Measurements from ENCODE around the gene SLC9B2. TPM values are rescaled to one million over a fixed set of nuclear protein-coding genes. Genes with fewer than 3 reads are reported as not detected.

Gene SLC9B2, protein sequence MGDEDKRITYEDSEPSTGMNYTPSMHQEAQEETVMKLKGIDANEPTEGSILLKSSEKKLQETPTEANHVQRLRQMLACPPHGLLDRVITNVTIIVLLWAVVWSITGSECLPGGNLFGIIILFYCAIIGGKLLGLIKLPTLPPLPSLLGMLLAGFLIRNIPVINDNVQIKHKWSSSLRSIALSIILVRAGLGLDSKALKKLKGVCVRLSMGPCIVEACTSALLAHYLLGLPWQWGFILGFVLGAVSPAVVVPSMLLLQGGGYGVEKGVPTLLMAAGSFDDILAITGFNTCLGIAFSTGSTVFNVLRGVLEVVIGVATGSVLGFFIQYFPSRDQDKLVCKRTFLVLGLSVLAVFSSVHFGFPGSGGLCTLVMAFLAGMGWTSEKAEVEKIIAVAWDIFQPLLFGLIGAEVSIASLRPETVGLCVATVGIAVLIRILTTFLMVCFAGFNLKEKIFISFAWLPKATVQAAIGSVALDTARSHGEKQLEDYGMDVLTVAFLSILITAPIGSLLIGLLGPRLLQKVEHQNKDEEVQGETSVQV
- 11.8 TPM for polyA plus RNA-seq (ENCODE audit: insufficient read length)

DNA sequence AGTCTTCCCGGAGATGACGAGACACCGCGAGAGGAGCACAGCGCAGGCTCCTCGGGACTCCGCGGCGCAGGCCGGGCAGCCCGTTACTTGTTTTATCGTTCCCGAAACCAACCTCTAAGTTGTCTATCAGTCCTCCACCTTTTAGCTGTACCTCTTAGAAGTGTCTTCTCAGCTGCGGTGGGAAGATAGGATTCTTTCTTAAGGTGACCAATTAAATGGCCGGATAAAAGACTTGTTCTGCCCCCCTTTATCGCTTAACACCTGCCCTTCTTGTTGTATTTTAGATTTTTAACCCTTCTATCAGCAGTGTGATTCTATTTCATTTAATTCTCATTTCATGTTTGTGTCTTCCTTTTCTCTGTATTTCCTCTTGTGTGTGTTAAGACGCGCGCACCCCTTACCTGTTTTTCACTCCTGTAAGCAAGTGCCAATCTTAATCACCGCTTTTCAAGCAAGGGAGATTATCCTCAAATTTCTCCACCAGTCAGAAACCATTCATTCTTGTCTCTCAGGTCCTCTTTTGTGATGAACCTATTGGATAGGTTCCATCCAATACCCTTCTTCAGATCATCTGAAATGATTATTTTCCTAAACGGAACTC, at the start of gene SLC9B2:
Gene SLC9B2, minus strand, starts transcription at position 15 of the 601 bp plus-strand sequence. CDS start 9,211 bp downstream, outside the sequence.
- DNase-seq (ENCODE audit: low read depth), result no peak

DNA sequence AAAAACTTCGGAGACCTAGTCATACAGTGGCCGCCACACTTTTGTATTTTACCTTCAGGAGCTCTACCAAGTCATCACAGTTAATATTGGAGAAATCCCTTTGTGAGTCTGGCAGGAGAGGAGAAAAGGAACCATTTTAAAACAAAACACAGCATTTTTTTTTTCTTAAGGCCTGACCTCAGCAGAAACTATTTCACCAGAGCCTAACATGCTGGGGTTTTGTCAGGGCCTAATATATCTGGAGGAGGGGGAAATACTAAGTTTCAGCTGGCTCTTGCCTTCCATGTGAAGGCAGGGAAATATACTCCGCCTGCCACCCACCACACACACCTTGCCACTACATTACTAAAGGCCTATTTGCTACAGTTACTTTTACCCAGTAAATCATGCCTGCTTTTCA, 49.6 kb upstream of the SLC9B2 start:
- no peak for DNase-seq (ENCODE audit: low read depth)

DNA sequence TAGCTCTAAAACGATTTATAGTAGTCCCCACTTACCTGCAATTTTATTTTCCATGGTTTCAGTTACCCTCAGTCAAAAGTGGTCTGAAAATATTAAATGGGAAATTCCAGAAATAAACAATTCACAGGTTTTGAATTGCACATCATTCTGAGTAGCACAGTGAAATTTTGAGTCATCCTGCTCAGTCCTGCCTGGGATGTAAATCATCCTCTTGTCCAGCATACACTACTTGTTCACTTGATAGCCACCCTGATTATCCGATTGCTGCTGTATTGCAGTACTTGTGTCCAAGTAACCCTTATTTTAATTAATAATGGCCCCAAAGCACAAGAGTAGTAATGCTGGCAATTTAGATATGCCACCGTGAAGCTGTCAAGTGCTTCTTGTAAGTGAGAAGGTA, 46.6 kb upstream of the SLC9B2 start:
- no peak for DNase-seq (ENCODE audit: low read depth)

DNA sequence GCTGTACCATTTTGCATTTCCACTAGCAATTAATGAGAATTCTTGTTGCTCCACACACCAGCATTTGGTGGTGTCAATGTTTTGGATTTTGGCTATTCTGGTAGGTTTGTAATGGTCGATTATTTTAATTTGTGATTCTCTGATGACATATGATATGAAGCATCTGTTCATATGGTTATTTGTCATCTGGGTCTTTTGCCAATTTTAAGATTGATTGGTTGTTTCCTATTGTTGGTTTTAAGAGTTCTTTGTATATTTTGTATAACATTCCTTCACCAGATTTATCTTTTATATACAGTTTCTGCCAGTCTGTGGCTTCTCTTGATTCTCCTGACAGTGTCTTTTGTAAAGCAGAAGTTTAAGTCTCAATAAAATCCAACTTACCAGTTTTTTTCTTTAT, 41.6 kb upstream of the SLC9B2 start:
- no peak for DNase-seq (ENCODE audit: low read depth)

DNA sequence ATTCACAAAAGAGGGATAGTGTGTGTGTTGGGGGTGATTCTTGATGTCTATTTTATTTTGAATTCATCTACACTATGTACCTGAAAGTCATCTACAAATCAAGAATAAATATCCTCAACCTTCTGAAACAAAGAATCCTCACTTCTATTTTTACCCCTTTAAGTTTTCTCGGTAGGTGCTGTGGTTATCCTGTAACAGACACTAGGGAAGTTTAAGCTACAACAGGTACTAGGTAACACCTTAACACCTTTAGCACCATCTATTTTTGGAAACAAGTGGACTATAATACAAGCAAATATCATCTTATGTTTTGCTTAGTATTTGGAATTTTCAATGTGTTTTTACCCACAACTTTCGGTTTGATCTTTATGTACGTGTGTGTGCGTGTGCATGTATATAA, 35.0 kb upstream of the SLC9B2 start:
- no peak for DNase-seq (ENCODE audit: low read depth)

- no peak for DNase-seq (ENCODE audit: low read depth)
Measured at GRCh38 chr4:103108542-103108941, 32.0 kb upstream of the SLC9B2 start.

- no peak for DNase-seq (ENCODE audit: low read depth)
Measured at GRCh38 chr4:103105558-103106356, 29.2 kb upstream of the SLC9B2 start.

GRCh38 chr4:103104886-103105285, 28.3 kb upstream of the SLC9B2 start:
- no peak for DNase-seq (ENCODE audit: low read depth)

DNA sequence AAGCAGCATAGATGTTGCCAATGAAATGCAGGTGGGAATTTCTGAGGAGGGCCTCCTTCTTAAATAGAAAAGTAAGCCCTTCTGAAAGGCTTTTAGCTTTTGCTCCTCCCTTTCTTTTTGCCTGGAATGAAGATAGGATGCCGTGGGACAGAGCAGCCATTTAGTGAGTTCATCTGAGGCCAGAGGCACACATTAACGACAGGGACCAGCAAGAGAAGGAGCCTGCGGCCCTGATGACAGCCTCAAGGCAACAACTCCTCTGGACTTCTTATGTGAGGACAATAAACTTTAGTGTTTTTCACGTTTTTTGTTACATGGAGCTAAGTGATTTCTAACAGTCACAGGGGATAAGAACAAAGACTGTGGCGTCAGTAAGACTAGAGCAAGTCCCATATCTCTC, 24.1 kb upstream of the SLC9B2 start:
- no peak for DNase-seq (ENCODE audit: low read depth)

GRCh38 chr4:103099691-103100392, 23.3 kb upstream of the SLC9B2 start, which contains the start of gene BDH2:
Gene BDH2, minus strand, starts transcription at chr4:103099834. Its CDS starts 3,580 bp downstream, at chr4:103096254.
- DNase-seq (ENCODE audit: low read depth), result peak; percentile 97

GRCh38 chr4:103098756-103099440, 22.3 kb upstream of the SLC9B2 start:
- no peak for DNase-seq (ENCODE audit: low read depth)

GRCh38 chr4:103098341-103098740, 21.8 kb upstream of the SLC9B2 start:
- no peak for DNase-seq (ENCODE audit: low read depth)

DNA sequence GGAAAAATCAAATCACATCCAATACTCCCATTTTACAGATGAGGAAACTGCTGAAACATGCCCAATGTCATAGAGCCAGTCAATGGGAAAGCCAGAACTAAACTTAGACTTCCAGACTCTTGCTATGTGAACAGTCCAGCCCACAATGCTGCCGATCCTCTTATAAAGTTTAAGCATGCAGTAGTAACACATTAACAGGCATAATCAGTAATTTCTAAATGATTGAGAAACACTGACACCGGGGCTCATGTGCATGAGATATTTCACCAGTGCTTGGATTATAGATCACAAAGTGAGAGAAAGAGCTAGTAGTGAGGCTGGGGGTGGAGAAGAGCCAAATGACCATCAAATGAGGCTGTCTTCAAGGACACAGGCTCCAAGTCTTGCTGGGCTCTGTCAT, 20.6 kb upstream of the SLC9B2 start:
- no peak for DNase-seq (ENCODE audit: low read depth)

- DNase-seq (ENCODE audit: low read depth), result no peak
Measured at GRCh38 chr4:103095080-103095479, 18.5 kb upstream of the SLC9B2 start.

DNA sequence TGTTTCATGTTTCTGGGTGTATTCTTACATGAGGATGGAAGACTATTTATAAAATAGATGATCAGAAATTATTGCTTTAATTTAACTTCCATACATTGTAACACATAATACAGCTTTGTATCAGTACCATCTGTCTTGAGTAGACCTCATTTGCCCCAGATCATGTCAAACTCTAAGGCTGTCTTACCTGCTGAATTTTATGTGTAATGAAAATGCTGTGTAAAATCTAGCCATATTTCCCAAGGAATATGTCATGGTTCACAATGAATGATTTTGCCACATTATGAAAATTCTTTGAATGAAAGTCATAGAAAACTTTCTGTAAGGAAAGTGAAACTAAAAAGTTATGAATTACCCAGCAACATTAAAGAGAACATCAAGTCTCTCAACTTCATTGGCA, 15.7 kb upstream of the SLC9B2 start:
- no peak for DNase-seq (ENCODE audit: low read depth)

DNA sequence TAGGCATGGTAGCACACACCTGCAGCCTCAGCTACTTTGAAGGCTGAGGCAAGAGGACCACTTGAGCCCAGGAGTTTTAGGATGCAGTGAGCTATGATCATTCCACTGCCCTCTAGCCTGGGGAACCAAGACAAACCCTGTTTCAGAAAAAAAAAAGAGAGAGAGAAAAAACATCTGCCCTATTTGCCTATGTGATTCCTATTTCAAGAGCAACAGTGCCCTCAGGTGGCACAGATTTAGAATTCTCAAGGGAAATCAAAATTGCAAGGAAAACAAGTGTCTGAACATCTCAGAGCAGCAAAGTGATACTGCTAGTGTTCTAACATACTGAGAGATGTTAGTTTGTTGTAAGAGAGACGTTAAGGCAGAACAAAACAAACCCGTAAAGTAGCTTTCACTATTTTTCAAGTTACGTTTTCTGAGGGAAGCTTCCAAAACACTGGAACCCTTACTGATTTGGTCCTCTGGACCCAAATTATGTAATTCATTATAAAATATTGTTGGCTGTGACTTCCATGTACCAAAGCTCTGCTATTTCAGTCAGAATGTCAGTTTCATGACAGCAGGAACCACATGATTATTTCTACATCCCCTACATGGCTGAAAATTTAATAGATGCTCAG, 15.2 kb upstream of the SLC9B2 start:
- no peak for DNase-seq (ENCODE audit: low read depth)

DNA sequence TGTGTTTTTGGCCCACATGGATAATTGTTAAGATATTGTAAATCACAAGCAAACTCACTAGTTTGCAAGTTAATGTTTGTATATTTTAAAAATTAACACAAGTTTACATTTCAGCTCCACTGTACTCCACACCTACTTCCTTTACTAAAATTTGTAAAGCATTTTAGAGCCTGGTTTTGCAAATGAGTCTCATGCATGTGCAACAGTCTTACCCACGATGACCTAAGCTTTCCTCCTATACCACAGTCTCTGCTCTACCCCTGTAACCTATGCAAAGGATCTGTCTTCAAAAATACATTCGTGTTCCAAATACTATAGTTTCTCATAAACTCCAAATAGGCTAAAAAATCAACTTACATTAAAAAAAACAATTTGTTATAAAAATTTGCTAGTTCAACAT, 12.9 kb upstream of the SLC9B2 start:
- DNase-seq (ENCODE audit: low read depth), result no peak

GRCh38 chr4:103086551-103086950, 10.0 kb upstream of the SLC9B2 start:
- DNase-seq (ENCODE audit: low read depth), result no peak

DNA sequence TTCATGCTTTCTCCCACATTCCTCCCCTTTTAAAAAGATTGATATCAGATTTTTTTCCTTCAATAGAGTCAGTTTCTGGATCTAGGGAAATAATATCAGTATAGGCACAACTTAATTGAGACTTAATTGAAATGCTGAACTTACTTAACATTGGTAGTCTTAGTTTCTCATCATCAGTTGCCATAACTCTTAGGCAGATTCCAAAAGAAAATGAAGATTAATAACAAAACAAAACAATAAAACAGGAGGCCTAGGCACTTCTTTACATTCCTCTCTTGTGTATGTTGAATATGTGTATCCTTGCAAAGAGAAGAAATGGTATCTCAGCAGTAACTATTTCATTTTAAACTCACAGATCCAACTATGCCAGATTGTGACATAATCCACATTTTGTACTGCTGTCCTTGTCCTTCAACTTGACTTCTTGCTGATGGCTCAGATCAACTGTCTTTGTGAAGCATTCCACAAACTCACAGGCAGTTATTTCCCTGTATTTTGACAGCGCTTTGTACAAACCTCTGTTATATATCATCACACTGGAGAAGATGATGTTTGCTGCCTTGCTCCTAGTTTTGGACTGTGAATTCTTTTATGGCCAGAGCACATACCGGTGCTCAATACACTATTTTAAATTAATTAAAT, 9.1 kb upstream of the SLC9B2 start:
- DNase-seq (ENCODE audit: low read depth), result no peak

DNA sequence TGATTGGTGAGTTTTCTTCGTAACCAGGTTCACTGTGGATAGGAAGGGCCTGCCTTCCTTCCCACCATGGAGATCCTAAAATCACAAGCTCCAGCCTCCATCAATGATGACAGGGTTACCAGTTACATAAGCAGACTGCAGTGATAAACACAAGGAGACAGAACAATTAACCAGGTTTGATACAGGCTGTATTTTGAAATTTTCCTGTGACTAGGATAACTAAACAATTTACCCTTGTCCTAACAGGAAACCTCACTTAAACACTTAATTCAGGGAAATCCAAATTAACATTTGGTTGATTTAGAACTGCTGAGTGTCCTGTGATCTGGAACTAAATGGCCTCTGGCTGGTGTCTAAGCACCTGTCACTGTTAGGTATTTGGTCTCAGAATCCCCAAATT, 3.1 kb upstream of the SLC9B2 start:
- no peak for DNase-seq (ENCODE audit: low read depth)
